HFF-Myc (cell line): ENCODE data around the gene NT5DC4.

Source experiments
- DNase-seq: peaks from one replicate; pipeline ENCODE4 v3.0.0-alpha.2; 2011; ENCODE audit warnings: low read depth; ENCODE audit errors: extremely low read depth
- H3K4me3 ChIP-seq: replicated peaks from 2 replicates; pipeline ENCODE4 v1.5.1; 2011; ENCODE audit warnings: low read depth, mild to moderate bottlenecking, control low read depth, low read length
- CTCF ChIP-seq: IDR thresholded peaks from 2 replicates; pipeline ENCODE4 v1.5.1; 2012; ENCODE audit warnings: mild to moderate bottlenecking, low read depth, low read length, control low read depth; ENCODE audit errors: missing control alignments

NT5DC4 gene

GRCh38 chr2:112737542-112738232 is 16.9 kb downstream of the NT5DC4 start:
- DNase-seq: no peak
- no peak for TF ChIP-seq CTCF
- no peak overlapping the region for H3K4me3 ChIP-seq

- no peak overlapping the region for H3K4me3 ChIP-seq
- no peak for TF ChIP-seq CTCF
- DNase-seq: no peak
These were observed 19.7 kb downstream of the NT5DC4 start for GRCh38 chr2:112740527-112740926.

GRCh38 chr2:112749755-112750559 is 29.1 kb downstream of the NT5DC4 start:
- no peak overlapping the region for H3K4me3 ChIP-seq
- DNase-seq: no peak
- peak; percentile 98 for TF ChIP-seq CTCF

GRCh38 chr2:112750560-112750843 is 29.7 kb downstream of the NT5DC4 start:
- DNase-seq: no peak
- H3K4me3 ChIP-seq: no peak overlapping the region
- TF ChIP-seq CTCF: no peak

GRCh38 chr2:112751451-112752197 is 30.8 kb downstream of the NT5DC4 start:
- DNase-seq: no peak
- TF ChIP-seq CTCF: no peak
- no peak overlapping the region for H3K4me3 ChIP-seq

- no peak overlapping the region for H3K4me3 ChIP-seq
- DNase-seq: no peak
- TF ChIP-seq CTCF: no peak
These were observed 31.8 kb downstream of the NT5DC4 start for GRCh38 chr2:112752667-112753066.
